GM19395 (cell line): ENCODE measurements around the gene MORC3.
"Not testable (repeated sequence)": the region's sequence is repeated elsewhere in the genome, so short reads cannot be mapped to it uniquely, and the experiment has no call there.

ENCODE experiments used
- ATAC-seq: cut with Tn5 transposase; IDR thresholded peaks from one replicate; pipeline ENCODE4 v1.9.1; 2021; ENCODE audit warnings: mild to moderate bottlenecking, moderate library complexity; ENCODE audit not compliant: unreplicated experiment

Gene MORC3

DNA sequence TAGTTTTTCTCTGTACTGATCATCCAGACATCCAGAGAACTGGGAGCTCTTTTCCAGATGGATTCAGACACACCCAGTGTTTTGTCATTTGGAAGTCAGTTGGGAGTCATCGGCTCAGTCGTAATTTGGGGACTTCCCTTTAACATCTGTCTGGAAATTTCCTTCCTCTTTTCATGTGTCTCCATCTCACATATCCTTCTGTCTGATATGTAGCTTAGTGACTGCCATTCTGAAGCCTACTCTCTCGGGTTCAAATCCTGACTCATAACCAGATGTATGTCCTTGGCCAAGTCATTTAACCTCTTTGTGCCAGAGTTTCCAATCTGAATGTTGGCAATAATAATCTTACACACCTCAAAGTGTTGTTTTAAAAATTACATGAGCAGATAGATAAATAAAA lies 3.0 kb downstream of the MORC3 start:
- no peak for ATAC-seq

DNA sequence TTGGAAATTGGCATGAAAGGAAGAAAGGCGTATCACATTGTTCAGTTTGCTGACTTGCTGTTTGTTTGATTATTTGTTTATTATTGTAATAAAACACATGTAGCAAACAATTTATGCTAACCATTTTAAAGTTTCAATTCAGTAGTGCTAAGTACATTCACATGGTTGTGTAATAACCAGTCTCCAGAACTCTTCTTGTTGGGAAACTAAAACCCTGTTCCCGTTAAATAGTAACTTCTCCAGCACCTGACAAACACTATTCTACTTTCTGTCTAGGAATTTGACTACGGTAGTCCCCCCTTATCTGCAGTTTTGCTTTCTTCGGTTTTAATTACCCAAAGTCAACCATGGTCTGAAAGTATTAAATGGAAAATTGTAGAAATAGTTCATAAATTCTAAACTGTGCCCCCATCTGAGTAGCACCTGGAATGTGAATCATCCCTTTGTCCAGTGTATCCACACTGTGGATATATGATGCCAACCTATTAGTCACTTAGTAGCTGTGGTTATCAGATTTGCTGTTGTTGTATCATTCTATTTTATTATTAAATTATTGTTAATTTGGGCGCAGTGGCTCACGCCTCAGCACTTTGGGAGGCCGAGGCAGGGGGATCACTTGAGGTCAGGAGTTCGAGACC lies 5.5 kb downstream of the MORC3 start:
- no peak for ATAC-seq

DNA sequence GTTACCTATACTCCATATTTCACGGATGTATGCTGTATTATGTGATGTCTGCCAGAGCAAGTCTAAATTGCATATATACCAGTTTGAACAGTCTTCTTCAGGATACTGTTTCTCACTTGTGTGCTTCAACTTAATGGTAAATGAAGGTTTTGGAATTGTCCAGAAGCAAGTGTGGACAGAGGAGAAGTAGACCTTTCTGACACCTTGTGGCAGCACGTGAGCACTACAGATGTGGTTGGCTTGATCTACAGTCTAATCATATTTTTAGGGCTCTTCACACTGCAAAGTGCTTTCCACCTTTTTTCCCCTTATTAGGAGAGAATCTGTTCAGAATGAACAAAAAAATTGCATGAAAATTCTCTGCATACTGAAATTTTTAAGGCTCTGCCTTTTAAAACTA lies 10.9 kb downstream of the MORC3 start:
- ATAC-seq = no peak

DNA sequence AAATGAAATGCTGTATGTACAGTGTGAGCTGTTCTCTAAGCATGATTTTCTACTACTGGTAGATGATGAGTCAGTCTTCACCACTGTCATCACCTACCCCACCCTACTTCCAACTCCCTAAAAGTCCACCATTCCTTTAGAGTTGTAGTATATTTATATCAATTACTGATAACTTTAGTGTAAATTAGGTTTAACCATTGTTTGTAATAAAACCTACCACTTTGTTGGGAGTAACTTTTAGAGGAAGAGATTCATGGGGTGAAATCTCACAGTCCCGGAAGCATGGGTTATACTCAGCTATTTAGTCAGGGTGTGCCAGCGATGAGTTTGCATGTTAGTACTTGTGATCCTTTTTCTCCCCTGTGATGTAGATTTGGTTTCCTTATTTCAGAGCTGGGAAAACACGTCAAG lies 17.1 kb downstream of the MORC3 start:
- no peak for ATAC-seq

DNA sequence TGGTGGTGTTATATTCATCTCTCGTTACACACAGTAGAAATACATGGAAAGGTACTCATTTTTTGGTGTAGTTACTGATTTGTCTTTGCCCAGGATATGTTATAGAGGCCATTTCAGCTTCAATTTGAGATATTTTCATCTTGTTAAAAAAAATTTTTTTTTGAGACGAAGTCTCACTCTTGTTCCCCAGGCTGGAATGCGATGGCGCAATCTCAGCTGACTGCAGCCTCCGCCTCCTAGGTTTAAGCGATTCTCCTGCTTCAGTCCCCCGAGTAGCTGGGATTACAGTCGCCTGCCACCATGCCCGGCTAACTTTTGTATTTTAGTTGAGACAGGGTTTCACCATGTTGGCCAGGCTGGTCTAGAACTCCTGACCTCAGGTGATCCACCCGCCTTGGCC lies 19.0 kb downstream of the MORC3 start:
- no peak for ATAC-seq

DNA sequence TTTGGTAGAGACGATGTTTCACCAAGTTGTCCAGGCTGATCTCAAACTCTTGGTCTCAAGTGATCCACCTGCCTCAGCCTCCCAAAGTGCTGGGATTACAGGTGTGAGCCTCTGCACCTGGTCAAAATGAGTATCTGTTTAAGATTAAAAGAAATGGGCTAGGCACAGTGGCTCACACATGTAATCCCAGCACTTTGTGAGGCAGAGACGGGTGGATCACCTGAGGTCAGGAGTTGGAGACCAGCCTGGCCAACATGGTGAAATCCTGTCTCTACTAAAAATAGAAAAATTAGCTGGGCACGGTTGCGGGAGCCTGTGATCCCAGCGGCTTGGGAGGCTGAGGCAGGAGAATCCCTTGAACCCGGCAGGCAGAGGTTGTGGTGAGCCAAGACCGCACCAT lies 22.6 kb downstream of the MORC3 start:
- ATAC-seq = not testable (repeated sequence)

DNA sequence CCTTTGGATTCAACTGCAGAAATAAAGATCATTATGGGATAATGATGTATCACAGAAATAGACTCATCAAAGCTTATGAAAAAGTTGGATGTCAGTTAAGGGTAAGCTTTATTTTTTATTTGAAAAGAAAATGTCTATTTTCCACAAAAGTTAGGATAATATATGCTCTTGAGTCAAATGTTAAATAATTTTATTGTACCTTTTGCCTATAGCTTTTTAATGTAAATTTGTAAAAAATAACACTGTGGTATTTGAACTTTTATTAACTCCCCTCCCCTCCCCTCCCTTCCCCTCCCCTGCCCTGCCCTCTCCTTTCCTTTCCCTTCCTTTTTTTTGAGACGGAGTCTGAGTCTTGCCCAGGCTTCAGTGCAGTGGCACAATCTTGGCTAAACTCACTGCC lies 24.9 kb downstream of the MORC3 start:
- no peak for ATAC-seq

DNA sequence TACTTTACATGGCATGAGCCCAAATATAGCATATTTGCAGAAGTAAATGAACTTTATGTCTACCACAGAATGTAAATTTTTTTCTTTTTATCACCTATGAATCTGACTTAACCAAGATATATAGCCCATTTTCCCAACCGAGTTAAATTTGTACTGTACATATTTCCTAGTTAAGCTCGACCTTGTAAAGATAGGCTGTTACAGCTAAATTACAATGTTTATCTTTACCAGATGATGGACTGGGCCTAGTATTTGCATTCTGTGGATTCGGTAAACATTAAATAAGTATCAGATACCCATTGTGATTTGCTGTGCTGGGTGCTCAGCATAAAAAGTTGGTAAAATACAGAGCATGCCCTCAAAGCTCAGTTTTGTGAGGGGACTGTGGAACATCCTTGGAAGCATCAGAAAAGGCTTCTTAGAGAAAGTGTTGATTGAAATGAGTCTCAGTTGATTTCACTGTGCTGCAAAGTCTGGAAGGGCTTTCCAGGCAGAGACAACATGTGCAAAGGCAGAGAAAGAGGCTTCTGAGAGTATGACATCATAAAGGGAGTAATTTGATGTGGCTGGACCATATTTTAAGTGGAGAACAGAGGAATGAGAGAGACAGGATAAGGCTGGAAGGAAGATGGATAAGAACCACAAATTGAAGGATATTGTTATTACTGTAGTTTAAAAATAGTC lies 27.4 kb downstream of the MORC3 start:
- ATAC-seq = no peak

DNA sequence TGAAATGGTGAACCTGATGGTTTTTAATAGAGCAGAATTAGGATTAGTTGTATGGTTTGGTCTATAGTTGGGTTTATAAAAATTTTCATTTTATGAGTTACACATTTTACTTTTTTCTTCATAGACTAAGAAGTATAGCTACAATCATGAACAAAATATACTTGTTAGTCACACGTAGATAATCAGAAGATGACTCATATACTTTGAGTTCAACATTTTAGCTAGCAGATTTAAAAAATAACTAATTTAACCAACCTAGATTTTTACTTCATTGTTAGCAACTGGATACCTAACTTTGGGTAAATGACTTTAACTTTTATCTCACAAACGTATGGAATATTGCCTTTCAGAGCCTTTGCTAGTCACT lies 27.9 kb downstream of the MORC3 start:
- no peak for ATAC-seq

DNA sequence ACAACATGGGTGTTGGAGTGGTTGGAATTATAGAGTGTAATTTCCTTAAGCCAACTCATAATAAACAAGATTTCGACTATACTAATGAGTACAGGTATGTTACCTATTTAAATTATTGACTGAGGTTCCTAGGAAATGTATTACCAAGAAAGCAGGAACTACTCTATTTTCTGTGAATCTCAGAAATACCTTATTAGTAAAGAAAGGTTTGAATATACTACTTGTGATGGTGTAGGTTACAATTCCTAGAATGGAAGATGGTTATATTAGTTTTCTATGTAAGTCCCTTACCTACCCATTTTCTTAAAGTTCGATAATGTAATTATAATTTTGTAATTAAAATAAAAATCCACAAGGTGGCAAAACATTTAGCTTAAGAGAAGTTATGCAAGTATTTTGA lies 29.3 kb downstream of the MORC3 start:
- no peak for ATAC-seq

DNA sequence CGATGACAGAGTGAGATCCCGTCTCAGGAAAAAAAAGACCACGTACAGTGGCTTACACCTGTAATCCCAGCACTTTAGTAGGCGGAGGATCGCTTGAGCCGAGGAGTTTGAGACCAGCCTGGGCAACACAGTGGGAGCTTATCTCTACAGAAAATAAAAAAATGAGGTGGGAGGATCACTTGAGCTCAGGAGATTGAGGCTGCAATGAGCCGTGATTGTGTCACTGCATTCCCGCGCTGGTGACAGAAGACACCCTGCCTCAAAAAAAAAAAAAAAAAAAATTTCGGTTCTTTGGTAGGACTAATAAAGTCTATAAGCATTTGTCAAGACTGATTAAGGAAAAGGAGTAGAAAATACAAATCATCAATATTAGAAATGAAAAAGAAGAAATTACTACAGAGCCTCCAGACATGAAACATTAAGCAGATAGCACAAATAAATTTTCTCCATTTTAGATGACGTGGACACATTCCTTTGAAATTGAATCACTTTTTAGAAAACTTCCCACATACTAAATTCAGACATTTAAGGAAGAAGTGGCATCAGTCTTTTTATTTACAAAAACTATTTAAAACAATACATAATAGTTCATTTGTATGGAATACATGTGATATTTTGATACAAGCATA lies 30.4 kb downstream of the MORC3 start:
- ATAC-seq = no peak

DNA sequence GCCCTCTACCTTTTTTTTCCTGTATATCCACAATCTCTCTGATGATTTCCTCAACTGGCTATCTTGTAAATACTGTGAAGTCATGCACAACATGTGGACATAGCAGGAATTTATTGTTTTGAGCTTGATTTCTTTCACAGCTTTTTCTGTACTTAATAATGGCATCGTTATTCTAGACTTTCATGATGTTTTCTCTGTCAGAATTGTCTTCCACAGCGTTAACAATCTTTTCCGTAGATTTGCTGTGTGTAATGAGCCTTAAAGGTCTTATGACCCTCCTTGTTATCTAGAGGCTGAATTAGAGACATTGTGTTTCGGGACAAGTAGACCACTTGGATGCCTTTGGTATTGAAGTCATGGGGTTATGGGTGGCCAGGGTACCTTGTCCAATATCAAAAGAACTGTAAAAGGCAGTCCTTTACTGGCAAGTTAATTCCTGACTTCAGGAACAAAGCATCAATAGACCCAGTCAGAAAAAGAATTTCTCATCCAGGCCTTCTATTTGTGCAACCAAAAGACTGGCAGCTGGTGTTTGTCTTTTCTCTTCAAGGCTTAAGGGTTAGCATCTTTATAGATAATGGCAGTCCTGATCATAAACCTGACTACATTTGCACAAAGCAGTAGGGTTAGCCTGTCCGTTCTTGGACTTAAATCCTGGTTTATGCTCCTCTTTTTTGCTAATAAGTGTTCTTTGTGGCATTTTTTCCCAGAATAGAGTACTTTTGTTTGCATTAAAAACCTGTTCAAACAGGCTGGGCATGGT lies 35.1 kb downstream of the MORC3 start:
- ATAC-seq = no peak

DNA sequence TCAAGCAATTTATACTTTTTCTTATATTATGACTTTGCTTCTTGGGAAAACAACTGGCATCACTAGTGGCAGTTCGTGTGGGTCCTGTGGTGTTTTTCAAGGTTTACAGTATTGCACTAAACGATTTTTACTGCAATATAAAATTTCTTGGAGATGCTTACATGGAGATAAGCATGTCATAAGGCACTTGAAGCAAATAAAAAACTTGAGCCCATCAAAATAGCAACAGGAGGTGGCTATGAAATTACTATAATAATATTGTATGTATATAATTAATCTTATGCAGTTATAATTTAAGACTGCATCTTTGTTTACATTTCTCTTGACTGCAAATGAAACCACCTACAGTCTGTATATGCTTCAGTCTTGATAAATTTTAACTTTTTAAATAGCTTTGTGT lies 35.9 kb downstream of the MORC3 start:
- no peak for ATAC-seq

DNA sequence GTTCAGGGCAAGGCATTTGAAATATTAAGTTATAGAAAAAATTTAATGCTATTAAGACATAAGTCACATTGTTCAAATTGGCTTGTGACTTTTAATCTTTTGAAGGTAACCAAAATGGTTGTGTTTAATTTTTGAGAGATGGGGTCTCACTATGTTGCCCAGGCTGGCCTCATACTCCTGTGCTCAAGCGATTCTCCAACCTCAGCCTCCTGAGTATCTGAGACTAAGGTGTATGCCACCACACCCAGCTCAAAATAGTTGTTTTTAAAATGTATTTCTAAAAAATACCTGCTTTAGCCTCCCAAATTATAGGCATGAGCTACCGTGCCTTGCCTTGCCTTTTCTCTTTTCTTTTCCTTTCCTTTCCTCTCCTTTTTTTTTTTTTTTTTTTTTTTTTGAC lies 39.2 kb downstream of the MORC3 start:
- no peak for ATAC-seq

DNA sequence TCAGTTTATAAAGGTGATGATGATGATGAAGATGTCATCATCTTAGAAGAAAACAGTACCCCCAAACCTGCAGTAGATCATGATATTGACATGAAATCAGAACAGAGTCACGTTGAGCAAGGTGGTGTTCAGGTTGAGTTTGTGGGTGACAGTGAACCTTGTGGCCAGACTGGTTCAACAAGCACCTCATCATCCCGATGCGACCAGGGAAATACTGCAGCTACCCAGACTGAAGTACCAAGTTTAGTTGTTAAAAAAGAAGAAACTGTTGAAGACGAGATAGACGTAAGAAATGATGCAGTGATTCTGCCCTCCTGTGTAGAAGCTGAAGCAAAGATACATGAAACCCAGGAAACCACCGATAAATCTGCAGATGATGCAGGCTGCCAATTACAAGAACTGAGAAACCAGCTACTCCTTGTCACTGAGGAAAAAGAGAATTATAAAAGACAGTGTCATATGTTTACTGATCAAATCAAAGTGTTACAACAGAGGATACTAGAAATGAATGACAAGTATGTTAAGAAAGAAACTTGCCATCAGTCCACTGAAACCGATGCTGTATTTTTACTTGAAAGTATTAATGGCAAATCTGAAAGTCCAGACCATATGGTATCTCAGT lies 49.2 kb downstream of the MORC3 start:
- ATAC-seq = no peak

DNA sequence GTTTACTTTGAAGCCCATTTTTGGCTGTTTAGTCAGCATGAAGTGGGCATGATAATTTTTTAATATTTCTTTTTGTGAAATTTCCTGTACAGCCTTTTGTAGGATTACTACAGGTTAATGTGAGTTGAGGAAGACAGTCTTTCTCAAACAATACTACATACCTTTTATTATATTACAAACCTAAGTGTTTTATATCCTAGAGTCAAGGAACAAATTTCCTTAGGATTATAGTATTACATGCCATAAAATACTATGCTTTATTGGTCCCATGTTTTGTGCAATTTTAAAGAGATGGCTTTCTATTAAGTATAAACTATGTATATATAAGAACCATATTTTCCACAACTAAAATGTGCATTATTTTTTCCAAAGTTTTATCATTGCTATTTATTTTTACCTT lies 56.0 kb downstream of the MORC3 start:
- no peak for ATAC-seq

DNA sequence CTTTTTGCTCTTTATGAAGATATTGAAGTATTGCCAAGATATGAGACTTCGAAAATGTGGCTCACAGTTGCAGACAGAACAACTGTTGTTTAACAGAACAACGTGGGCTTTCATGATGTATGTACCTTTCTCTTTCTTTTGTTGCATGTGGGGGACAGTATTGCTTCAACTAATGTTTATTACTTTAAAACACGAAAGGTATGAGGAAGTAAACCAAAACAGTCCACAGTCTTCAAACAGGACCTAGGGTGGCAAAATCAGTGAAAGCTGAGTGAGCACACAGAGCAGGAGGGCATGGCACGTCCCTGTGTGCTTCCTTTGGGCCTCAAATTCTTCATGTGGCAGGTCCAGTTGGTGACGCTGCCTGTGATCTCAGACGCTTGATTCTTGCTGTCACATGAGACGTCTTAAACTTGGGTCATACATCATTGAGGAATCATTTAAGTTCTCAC lies 57.4 kb downstream of the MORC3 start:
- ATAC-seq = no peak

DNA sequence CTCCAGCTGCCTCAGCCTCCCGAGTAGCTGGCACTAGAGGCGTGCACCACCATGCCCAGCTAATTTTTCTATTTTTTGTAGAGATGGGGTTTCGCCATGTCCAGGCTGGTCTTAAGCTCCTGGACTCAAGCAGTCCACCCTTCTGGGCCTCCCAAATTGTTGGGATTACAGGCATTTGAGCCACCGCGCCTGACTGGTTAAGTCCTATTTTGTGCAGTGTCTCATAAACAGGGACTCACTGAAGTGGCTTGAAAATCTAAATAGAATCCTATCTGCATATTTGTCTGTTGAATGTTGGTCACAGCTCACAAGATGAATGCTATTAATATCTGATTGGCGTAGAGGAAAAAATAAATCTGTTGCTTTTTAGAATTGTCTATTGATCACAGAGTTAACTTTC lies 59.3 kb downstream of the MORC3 start:
- ATAC-seq = no peak

DNA sequence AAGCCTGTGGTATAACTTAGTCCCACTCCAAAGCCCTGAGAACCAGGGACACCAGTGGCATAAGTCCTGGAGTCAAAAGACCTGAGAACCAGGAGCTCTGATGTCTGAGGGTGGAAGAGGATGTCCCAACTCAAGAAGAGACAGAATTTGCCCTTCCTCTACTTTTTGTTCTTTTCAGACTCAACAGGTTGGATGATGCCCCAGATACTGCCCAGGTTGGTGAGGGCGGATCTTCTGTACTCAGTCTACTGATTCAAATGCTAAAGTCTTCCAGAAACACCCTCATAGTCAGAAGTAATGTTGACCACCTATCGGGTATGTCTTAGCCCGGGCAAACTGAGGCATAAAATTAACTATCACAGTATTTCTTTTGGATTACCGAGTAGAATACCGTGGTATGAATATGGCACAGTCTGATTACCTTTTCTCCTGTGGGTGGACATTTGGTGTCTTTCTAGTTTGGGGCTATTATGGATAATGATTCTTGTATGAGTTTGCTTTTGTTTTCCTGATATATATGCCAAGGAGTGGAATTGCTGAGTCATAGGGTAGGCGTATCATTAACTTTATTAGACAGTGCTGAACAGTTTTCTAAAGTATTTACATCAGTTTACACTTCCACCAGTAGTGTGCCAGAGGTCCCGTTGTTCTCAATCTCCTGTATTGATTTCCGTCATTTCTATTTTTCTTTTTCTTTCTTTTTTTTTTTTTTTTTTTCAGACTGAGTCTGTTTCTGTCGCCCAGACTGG lies 62.0 kb downstream of the MORC3 start:
- ATAC-seq = no peak

DNA sequence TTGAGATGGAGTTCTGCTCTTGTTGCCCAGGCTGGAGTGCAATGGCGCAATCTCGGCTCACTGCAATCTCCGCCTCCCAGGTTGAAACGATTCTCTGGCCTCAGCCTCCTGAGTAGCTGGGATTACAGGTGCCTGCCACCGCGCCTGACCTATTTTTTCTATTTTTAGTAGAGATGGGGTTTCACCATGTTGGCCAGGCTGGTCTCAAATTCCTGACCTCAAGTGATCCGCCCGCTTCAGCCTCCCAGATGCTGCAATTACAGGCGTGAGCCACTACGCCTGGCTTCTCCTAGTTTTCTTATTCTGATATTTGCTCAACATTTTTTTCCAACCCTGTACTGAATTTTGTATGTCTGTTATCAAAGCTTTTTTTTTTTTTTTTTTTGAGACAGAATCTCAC lies 62.7 kb downstream of the MORC3 start:
- ATAC-seq = not testable (repeated sequence)

DNA sequence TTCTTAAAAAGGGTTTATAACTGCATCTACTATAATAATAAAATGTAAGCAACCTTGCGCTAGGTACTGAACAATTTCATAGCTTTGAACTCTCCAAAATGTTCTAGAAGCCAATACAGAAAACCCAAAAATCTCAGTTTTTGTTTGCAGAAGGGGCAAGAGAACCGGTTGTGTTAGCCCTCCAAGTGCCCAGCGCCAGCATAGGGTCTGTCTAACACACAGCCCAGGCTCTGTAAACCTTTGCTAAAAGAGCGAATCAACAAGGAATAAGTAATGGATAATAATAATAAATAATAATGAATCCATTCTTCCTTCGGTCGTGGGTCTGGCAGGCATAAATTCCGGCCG lies 64.9 kb downstream of the MORC3 start:
- peak; percentile 29 for ATAC-seq
